ENCODE data around the gene PGAM1.

PGAM1 gene

GRCh38 chr10:97407211-97407951, 18.6 kb upstream of the PGAM1 start:
- no peaks in the 10 kb centered on the region for H3K9me3 ChIP-seq (ENCODE audit: control insufficient read depth, insufficient read depth, low read depth, low read length)
- no peaks in the 10 kb centered on the region for H3K36me3 ChIP-seq (ENCODE audit: control insufficient read depth in 2 of 2, insufficient read depth in 1 of 2, low read length in 2 of 2)
- peak overlapping the region; percentile 15; the same call in 1 of the 2 replicates for H3K4me3 ChIP-seq (ENCODE audit: low read depth, low read length)
- CTCF ChIA-PET: interaction anchor here (0.6 to 1.7 kb wide), 30 partner anchors 8 to 1360 kb away, joined by 3 to 14 read pairs (median 4); partner anchors contain the start of gene ANKRD2
- POLR2A ChIA-PET: no interaction called here
- no peaks in the 10 kb centered on the region for H3K4me1 ChIP-seq (ENCODE audit: control insufficient read depth, insufficient read depth, low read length)
- TF ChIP-seq ZNF654 (tag by site-specific recombination; IDR thresholded peaks at IDR 0.05; ENCODE audit: low read depth) (peak; percentile 65), ZNF660 (tag by site-specific recombination; IDR thresholded peaks at IDR 0.05) (peak; percentile 83), FEZF1 (tag by site-specific recombination; IDR thresholded peaks at IDR 0.05) (0 out of 2 replicates have a peak, but pooled peaks have one; percentile 22), ZEB2 (tag by site-specific recombination; IDR thresholded peaks at IDR 0.05) (peak; percentile 59; the same call in 1 of the 2 replicates), PRDM10 (tag by site-specific recombination; IDR thresholded peaks at IDR 0.05) (peak; percentile 31), IKZF3 (tag by site-specific recombination; IDR thresholded peaks at IDR 0.05) (peak; percentile 41; the same call in 1 of the 2 replicates), ZNF623 (tag by site-specific recombination; IDR thresholded peaks at IDR 0.05) (no peak), ZNF311 (tag by site-specific recombination; IDR thresholded peaks at IDR 0.05; ENCODE audit: borderline replicate concordance) (no peak), SCRT2 (tag by site-specific recombination; IDR thresholded peaks at IDR 0.05) (peak; percentile 99), TRIM28 (IDR thresholded peaks at IDR 0.05; ENCODE audit: borderline replicate concordance, low read length) (0 out of 2 replicates have a peak, but pooled peaks have one; percentile 43), PATZ1 (tag by site-specific recombination; IDR thresholded peaks at IDR 0.05) (0 out of 2 replicates have a peak, but pooled peaks have one; percentile 39), CTCF (tag by site-specific recombination; IDR thresholded peaks at IDR 0.05) (peak; percentile 90), ZNF548 (tag by site-specific recombination; IDR thresholded peaks at IDR 0.05) (no peak), ZFP69B (tag by site-specific recombination; IDR thresholded peaks at IDR 0.05) (0 out of 2 replicates have a peak, but pooled peaks have one; percentile 34), ZBTB17 (tag by site-specific recombination; IDR thresholded peaks at IDR 0.05) (peak; percentile 79; the same call in 1 of the 2 replicates), SCRT1 (tag by site-specific recombination; IDR thresholded peaks at IDR 0.05; ENCODE audit: borderline replicate concordance) (peak; percentile 99), ZNF600 (tag by site-specific recombination; IDR thresholded peaks at IDR 0.05) (peak; percentile 91), ZNF639 (tag by site-specific recombination; IDR thresholded peaks at IDR 0.05) (peak; percentile 15; the same call in 1 of the 2 replicates), ZNF2 (tag by site-specific recombination; IDR thresholded peaks at IDR 0.05) (peak; percentile 62; the same call in 1 of the 2 replicates), ZNF626 (tag by site-specific recombination; IDR thresholded peaks at IDR 0.05) (no peak), SP7 (tag by site-specific recombination; IDR thresholded peaks at IDR 0.05) (peak; percentile 29; the same call in 1 of the 2 replicates), KLF8 (tag by site-specific recombination; IDR thresholded peaks at IDR 0.05) (0 out of 2 replicates have a peak, but pooled peaks have one; percentile 29), ZNF335 (tag by site-specific recombination; conservative IDR thresholded peaks at IDR 0.05) (peak; percentile 51; the same call in 1 of the 2 replicates), ZBTB8A (tag by site-specific recombination; IDR thresholded peaks at IDR 0.05) (peak; percentile 74), OVOL3 (tag by site-specific recombination; IDR thresholded peaks at IDR 0.05) (no peak), ZXDB (tag by site-specific recombination; IDR thresholded peaks at IDR 0.05) (0 out of 2 replicates have a peak, but pooled peaks have one; percentile 57), ZFP37 (tag by site-specific recombination; IDR thresholded peaks at IDR 0.05) (0 out of 2 replicates have a peak, but pooled peaks have one; percentile 53), ZNF404 (tag by site-specific recombination; IDR thresholded peaks at IDR 0.05) (no peak), KLF10 (tag by site-specific recombination; IDR thresholded peaks at IDR 0.05) (no peak)
- no peak overlapping the region for H3K27ac ChIP-seq (ENCODE audit: extremely low read depth, low read depth, low read length)

All from HEK293 (cell line).